H1 (cell line): ENCODE measurements around the gene INHBC. TPM values are rescaled to one million over a fixed set of nuclear protein-coding genes. Genes with fewer than 3 reads are reported as not detected.

Experiments used
- CTCF ChIA-PET: fragments of 300-600 bp; sonication (Branson Sonifier 250); formaldehyde crosslinking; loops from one replicate; lab custom pipeline; 2021; ENCODE audit not compliant: partially characterized antibody; lab: Charles Lee
- POLR2A ChIA-PET: fragments of 300-600 bp; sonication (Branson Sonifier 250); formaldehyde crosslinking; loops from one replicate; lab custom pipeline; 2021; ENCODE audit warnings: inconsistent platforms; ENCODE audit not compliant: partially characterized antibody; lab: Charles Lee
- DNase-seq, 2 experiments: peaks; one replicate each; pipeline versions ENCODE4 v3.0.0 to v3.0.0-alpha.2; 2010 to 2022; ENCODE audit warnings: low spot score in 2 of 2, low read depth in 1 of 2, mixed read lengths in 1 of 2
- FAIRE-seq: peaks from 2 replicates; lab custom pipeline; 2011; peaks lifted over from hg19 to GRCh38; lab: Jason Lieb, UNC
- H2AFZ ChIP-seq: 2 replicates; pipeline ENCODE4 v1.8.1; 2012; ENCODE audit warnings: low read length, inconsistent platforms
- H2AK5ac ChIP-seq: 2 replicates; pipeline ENCODE4 v1.6.1; 2013; ENCODE audit warnings: low read depth, low read length
- H2BK120ac ChIP-seq: replicated peaks from 2 replicates; pipeline ENCODE3; 2013; ENCODE audit warnings: low read depth, low read length, inconsistent platforms
- H2BK12ac ChIP-seq: 2 replicates; pipeline ENCODE4 v1.6.1; 2013; ENCODE audit warnings: low read depth, low read length
- H2BK15ac ChIP-seq: 2 replicates; pipeline ENCODE4 v1.6.1; 2013; ENCODE audit warnings: low read length
- H2BK20ac ChIP-seq: 2 replicates; pipeline ENCODE4 v1.6.1; 2013; ENCODE audit warnings: low read length
- H2BK5ac ChIP-seq: 2 replicates; pipeline ENCODE4 v1.6.1; 2013; ENCODE audit warnings: low read depth, low read length
- H3K14ac ChIP-seq: 2 replicates; pipeline ENCODE4 v1.6.1; 2013; ENCODE audit warnings: inconsistent platforms; ENCODE audit not compliant: insufficient read length
- H3K18ac ChIP-seq: 2 replicates; pipeline ENCODE4 v1.6.1; 2013; ENCODE audit warnings: low read length; ENCODE audit errors: extremely low read depth
- H3K23ac ChIP-seq: 2 replicates; pipeline ENCODE4 v1.6.1; 2013; ENCODE audit warnings: inconsistent platforms; ENCODE audit not compliant: insufficient read length
- H3K23me2 ChIP-seq: 2 replicates; pipeline ENCODE4 v1.6.1; 2013; ENCODE audit warnings: low read depth, low read length
- H3K27ac ChIP-seq: 2 replicates; pipeline ENCODE4 v1.6.1; 2011; ENCODE audit warnings: low read depth, low read length, inconsistent platforms
- H3K27me3 ChIP-seq, 4 experiments: replicated peaks in 1 of 4; 1 replicate in 1 of 4; 2 replicates in 3 of 4; pipeline versions ENCODE4 v1.6.1 to v1.8.1; 2011 to 2013; ENCODE audit warnings: low read length in 3 of 4, mild to moderate bottlenecking in 3 of 4, inconsistent platforms in 2 of 4, mixed read lengths in 2 of 4, moderate library complexity in 1 of 4; ENCODE audit not compliant: control insufficient read depth in 3 of 4, insufficient read depth in 3 of 4; ENCODE audit errors: extremely low read depth in 1 of 4
- H3K36me3 ChIP-seq, 4 experiments: 2 replicates each; pipeline versions ENCODE4 v1.6.1 to v1.8.1; 2011 to 2013; ENCODE audit warnings: mild to moderate bottlenecking in 4 of 4, low read length in 3 of 4, moderate library complexity in 2 of 4, control low read depth in 1 of 4, inconsistent platforms in 1 of 4; ENCODE audit not compliant: insufficient read depth in 4 of 4, control insufficient read depth in 2 of 4
- H3K4ac ChIP-seq: replicated peaks from 2 replicates; pipeline ENCODE3; 2013; ENCODE audit warnings: low read length, low read depth, mixed read lengths, inconsistent platforms; ENCODE audit not compliant: insufficient read length
- H3K4me1 ChIP-seq, 4 experiments: replicated peaks in 1 of 4; 1 replicate in 1 of 4; 2 replicates in 3 of 4; pipeline versions ENCODE4 v1.6.1 to v1.8.1; 2011 to 2013; ENCODE audit warnings: low read length in 3 of 4, inconsistent platforms in 2 of 4, mixed read lengths in 1 of 4; ENCODE audit not compliant: insufficient read depth in 4 of 4, control insufficient read depth in 3 of 4
- H3K4me2 ChIP-seq, 2 experiments: 2 replicates each; pipeline versions ENCODE4 v1.6.1 to v1.8.1; 2011 to 2013; ENCODE audit warnings: low read depth in 2 of 2, low read length in 2 of 2, control low read depth in 1 of 2, inconsistent platforms in 1 of 2, mild to moderate bottlenecking in 1 of 2; ENCODE audit not compliant: insufficient read depth in 1 of 2
- H3K4me3 ChIP-seq, 4 experiments: fragments of 200-600, 300-600 bp in 1 of 4; sonication (generic), shearing (Covaris generic), sonication (Bioruptor Twin) in 1 of 4; 2 replicates each; pipeline versions ENCODE4 v1.5.1 to v1.8.1; 2011 to 2016; ENCODE audit warnings: low read length in 4 of 4, low read depth in 3 of 4, control low read depth in 2 of 4, inconsistent platforms in 2 of 4, mild to moderate bottlenecking in 2 of 4, mixed read lengths in 1 of 4, moderate library complexity in 1 of 4; ENCODE audit not compliant: insufficient read depth in 2 of 4; ENCODE audit errors: extremely low read depth in 1 of 4
- H3K56ac ChIP-seq: replicated peaks from 2 replicates; pipeline ENCODE3; 2013; ENCODE audit warnings: low read depth, mild to moderate bottlenecking, mixed read lengths, low read length, inconsistent platforms; ENCODE audit not compliant: insufficient read length
- H3K79me1 ChIP-seq: 2 replicates; pipeline ENCODE4 v1.6.1; 2013; ENCODE audit warnings: low read depth, low read length, control low read depth
- H3K79me2 ChIP-seq, 2 experiments: 2 replicates each; pipeline versions ENCODE4 v1.6.1 to v1.8.1; 2012 to 2013; ENCODE audit warnings: low read length in 2 of 2, mild to moderate bottlenecking in 2 of 2, inconsistent platforms in 1 of 2; ENCODE audit not compliant: insufficient read depth in 2 of 2, control insufficient read depth in 1 of 2
- H3K9ac ChIP-seq, 4 experiments: replicated peaks in 1 of 4; 1 replicate in 1 of 4; 2 replicates in 3 of 4; pipeline versions ENCODE4 v1.6.1 to v1.8.1; 2011 to 2013; ENCODE audit warnings: low read depth in 3 of 4, low read length in 3 of 4, control low read depth in 2 of 4, mild to moderate bottlenecking in 2 of 4, moderate library complexity in 2 of 4, inconsistent platforms in 1 of 4; ENCODE audit errors: extremely low read depth in 1 of 4
- H3K9me3 ChIP-seq, 2 experiments: 2 replicates each; pipeline versions ENCODE4 v1.6.1 to v1.8.1; 2012 to 2013; ENCODE audit warnings: mild to moderate bottlenecking in 2 of 2, moderate library complexity in 2 of 2, control low read depth in 1 of 2, inconsistent platforms in 1 of 2, low read depth in 1 of 2, low read length in 1 of 2, mixed read lengths in 1 of 2; ENCODE audit not compliant: insufficient read depth in 2 of 2
- H4K20me1 ChIP-seq, 2 experiments: replicated peaks in 1 of 2; 2 replicates each; pipeline versions ENCODE3 to v1.8.1; 2011 to 2013; ENCODE audit warnings: inconsistent platforms in 2 of 2, low read length in 2 of 2, mild to moderate bottlenecking in 1 of 2; ENCODE audit not compliant: insufficient read depth in 2 of 2, control insufficient read depth in 1 of 2
- H4K5ac ChIP-seq: 2 replicates; pipeline ENCODE4 v1.6.1; 2013; ENCODE audit warnings: low read length, low read depth, mixed read lengths, inconsistent platforms; ENCODE audit not compliant: insufficient read length
- H4K8ac ChIP-seq: 2 replicates; pipeline ENCODE4 v1.8.0; 2013; ENCODE audit warnings: mild to moderate bottlenecking, moderate library complexity, low read length, inconsistent platforms; ENCODE audit not compliant: insufficient read depth; ENCODE audit errors: extremely low read depth
- H4K91ac ChIP-seq: replicated peaks from 2 replicates; pipeline ENCODE3; 2013; ENCODE audit warnings: low read length, mixed read lengths, inconsistent platforms; ENCODE audit not compliant: insufficient read length
- ATF2 ChIP-seq: IDR thresholded peaks from 2 replicates; pipeline ENCODE4 v1.6.1; 2012; ENCODE audit warnings: low read length, inconsistent platforms
- CBX8 ChIP-seq: fragments of 300-800, 300-1000 bp; sonication (generic); IDR thresholded peaks from 2 replicates; pipeline ENCODE4 v1.7.1; 2016; ENCODE audit warnings: low read depth, low read length, borderline replicate concordance
- EP300 ChIP-seq, 2 experiments: IDR thresholded peaks; 1 replicate in 1 of 2; 2 replicates in 1 of 2; pipeline ENCODE4 v1.6.1; 2011 to 2012; ENCODE audit warnings: low read depth in 2 of 2, low read length in 2 of 2, mild to moderate bottlenecking in 2 of 2, borderline replicate concordance in 1 of 2, inconsistent platforms in 1 of 2, moderate library complexity in 1 of 2
- JUN ChIP-seq: IDR thresholded peaks from 2 replicates; pipeline ENCODE4 v1.6.1; 2011; ENCODE audit warnings: low read depth, mild to moderate bottlenecking, improper control_type of control experiment, low read length
- MAFK ChIP-seq: IDR thresholded peaks from 2 replicates; pipeline ENCODE4 v1.6.1; 2012; ENCODE audit warnings: low read depth, mild to moderate bottlenecking, improper control_type of control experiment, low read length
- PHF8 ChIP-seq: fragments of 200-600 bp; sonication (generic); conservative IDR thresholded peaks from 2 replicates; pipeline ENCODE4 v1.7.1; 2012; ENCODE audit warnings: low read depth, mild to moderate bottlenecking, inconsistent platforms, low read length, moderate library complexity
- POLR2AphosphoS5 ChIP-seq: IDR thresholded peaks from 2 replicates; pipeline ENCODE4 v1.6.1; 2011; ENCODE audit warnings: low read depth, low read length
- RFX5 ChIP-seq: IDR thresholded peaks from 2 replicates; pipeline ENCODE4 v1.6.1; 2011; ENCODE audit warnings: low read depth, low read length, improper control_type of control experiment, borderline replicate concordance
- SP1 ChIP-seq: IDR thresholded peaks from 2 replicates; pipeline ENCODE4 v1.6.1; 2011; ENCODE audit warnings: low read depth, low read length
- WGBS, 2 experiments: shearing (Covaris generic) in 1 of 2; methylation state at CpG; one replicate each; pipeline versions ENCODE4 v1.1.6 to v1.1.7; 2013 to 2015; ENCODE audit warnings: low lambda C conversion rate in 2 of 2, mixed read lengths in 2 of 2, inconsistent platforms in 1 of 2, low coverage in 1 of 2, missing lambda C conversion rate in 1 of 2; ENCODE audit not compliant: insufficient replicate concordance in 2 of 2, insufficient coverage in 1 of 2, insufficient read length in 1 of 2; ENCODE audit errors: extremely low coverage in 1 of 2, missing lambda C conversion rate in 1 of 2; 5-methylcytosine and 5-hydroxymethylcytosine counted together
- polyA plus RNA-seq, 7 experiments: library from polyadenylated mRNA; depleted of rRNA in 3 of 7; stranded (reverse) in 5 of 7; unstranded in 2 of 7; fragments of >200 nt in 5 of 7; fragments of 200-250 nt in 2 of 7; gene quantifications; 1 replicate in 5 of 7; 2 replicates in 1 of 7; 4 replicates in 1 of 7; pipeline versions ENCODE4 v1.2.1 to v1.2.3, GENCODE V29; 2011 to 2013; ENCODE audit warnings: missing spikeins in 2 of 7, mixed read lengths in 2 of 7
- total RNA-seq: library from RNA; stranded (reverse); fragmentation: NEBNext Ultra II Directional; extraction: Animal tissue kit (Norgen Biotek cat#: 25700); gene quantifications from 2 replicates; pipeline ENCODE4 v1.2.1, GENCODE V29; 2021

Gene INHBC
- total and polyA plus RNA-seq, 2 of the 8 experiments (the other 6 are each of a cell fraction or from before 2014, with no cell fraction given) = 0.15 TPM; not detected in 1

GRCh38 chr12:57416039-57416996 lies 18.3 kb upstream of the INHBC start:
- Histone ChIP-seq H2AK5ac (no peak overlapping the region), H3K4ac (no peak overlapping the region), H3K23me2 (no peaks in the 10 kb centered on the region), H3K14ac (no peak overlapping the region), H3K9me3 (no peaks in the 10 kb centered on the region), H3K4me3 (no peak overlapping the region), H2BK15ac (no peak overlapping the region), H4K8ac (no peak overlapping the region), H3K36me3 (no peaks in the 10 kb centered on the region), H3K79me2 (0 out of 4 replicates have a peak, but pooled peaks cover 0 to 6% of the 10 kb centered on the region in 2 experiments), H3K23ac (no peak overlapping the region), H3K79me1 (peaks cover 2% of the 10 kb centered on the region; the same call in 1 of the 2 replicates), H3K4me2 (no peak overlapping the region), H3K4me1 (no peaks in the 10 kb centered on the region; a peak in 1 of 7 replicates), H2AFZ (no peak overlapping the region), H2BK5ac (no peak overlapping the region), H2BK12ac (no peak overlapping the region), H4K5ac (no peak overlapping the region), H2BK120ac (no peak overlapping the region), H3K27me3 (no peaks in the 10 kb centered on the region), H3K18ac (no peak overlapping the region), H2BK20ac (no peak overlapping the region), H3K9ac (peak overlapping the region in 1 of 4 experiments; percentile 21; a peak in 1 of 7 replicates), H3K27ac (no peak overlapping the region), H4K20me1 (peaks cover 0 to 4% of the 10 kb centered on the region in 2 experiments), H3K56ac (no peak overlapping the region), H4K91ac (no peak overlapping the region)
- WGBS, 2 experiments = 87% methylated on average over 8 of the region's 8 CpGs; no CpG with 5 or more reads in 1 of the 2 experiments
- ChIA-PET CTCF (interaction anchor here (1.0 to 2.7 kb wide), 2 partner anchors 36 to 84 kb away, joined by 3 to 12 read pairs; no protein-coding TSS in a partner anchor), POLR2A (interaction anchor here (1.4 kb wide), 1 partner anchor 39 kb away, joined by 4 read pairs; the partner anchor contains the start of gene INHBE)
- DNase-seq = no peak
- FAIRE-seq = no peak
- TF ChIP-seq SP1 (no peak), EP300 (IDR thresholded peaks at IDR 0.05; ENCODE audit: borderline replicate concordance in 1 of 2, low read depth in 2 of 2, low read length in 2 of 2) (no peak), CBX8 (no peak), RFX5 (no peak), PHF8 (no peak), MAFK (no peak), JUN (no peak), ATF2 (no peak), POLR2AphosphoS5 (no peak)
